SW 1271 (cell line): Measurements from ENCODE around the gene EVX2.

Experiments used
- DNase-seq, 2 experiments: peaks; one replicate each; lab custom pipeline; 2025; lab: John Stamatoyannopoulos, UW

Gene EVX2

GRCh38 chr2:176082824-176083751, 674 bp downstream of the EVX2 start:
- no peak for DNase-seq

DNA sequence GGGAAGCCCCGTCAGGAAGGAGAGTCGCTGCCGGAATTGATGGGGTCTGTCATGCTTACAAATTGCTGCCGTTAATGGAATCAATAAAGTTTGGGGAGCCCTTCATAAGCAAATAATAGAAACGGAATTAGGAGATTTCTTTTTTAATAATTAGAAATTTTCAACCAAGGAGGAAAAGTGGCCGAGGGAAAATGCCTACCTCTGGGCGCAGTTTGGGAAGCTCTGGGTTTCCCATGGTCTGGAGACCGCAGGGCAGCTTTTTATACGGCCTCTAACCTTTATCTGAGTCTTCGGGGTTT, 1.3 kb downstream of the EVX2 start:
- DNase-seq: no peak

- DNase-seq: no peak
Observed at GRCh38 chr2:176081837-176082524, 1.8 kb downstream of the EVX2 start.

DNA sequence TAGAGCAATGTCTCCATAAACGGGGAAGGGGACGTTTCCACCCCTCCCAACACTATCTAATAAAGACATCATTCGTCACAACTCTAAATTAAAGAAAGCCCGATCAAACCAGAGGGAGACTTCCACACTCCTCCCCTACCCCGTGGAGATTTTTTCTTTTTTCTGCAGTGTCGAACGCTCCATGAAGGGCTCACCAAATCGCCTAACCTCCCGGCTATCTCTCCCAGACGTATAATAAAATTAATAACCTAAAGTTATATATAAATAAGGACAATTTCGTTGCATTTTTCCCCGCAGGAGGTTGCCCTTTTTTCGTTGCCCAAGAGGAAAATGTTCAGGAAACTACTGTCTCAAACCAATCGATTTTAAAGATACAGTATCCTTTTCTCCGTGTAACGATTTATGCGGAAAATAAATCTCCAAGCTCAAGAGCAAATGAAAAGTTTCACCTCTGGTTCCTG, 2.4 kb downstream of the EVX2 start:
- no peak for DNase-seq

- no peak for DNase-seq
Observed at GRCh38 chr2:176080540-176081375, 3.0 kb downstream of the EVX2 start.

GRCh38 chr2:176079831-176080539, 3.8 kb downstream of the EVX2 start:
- DNase-seq: peak; percentile 39 to 75

- no peak for DNase-seq
Observed at GRCh38 chr2:176079285-176079830, 4.4 kb downstream of the EVX2 start.

DNA sequence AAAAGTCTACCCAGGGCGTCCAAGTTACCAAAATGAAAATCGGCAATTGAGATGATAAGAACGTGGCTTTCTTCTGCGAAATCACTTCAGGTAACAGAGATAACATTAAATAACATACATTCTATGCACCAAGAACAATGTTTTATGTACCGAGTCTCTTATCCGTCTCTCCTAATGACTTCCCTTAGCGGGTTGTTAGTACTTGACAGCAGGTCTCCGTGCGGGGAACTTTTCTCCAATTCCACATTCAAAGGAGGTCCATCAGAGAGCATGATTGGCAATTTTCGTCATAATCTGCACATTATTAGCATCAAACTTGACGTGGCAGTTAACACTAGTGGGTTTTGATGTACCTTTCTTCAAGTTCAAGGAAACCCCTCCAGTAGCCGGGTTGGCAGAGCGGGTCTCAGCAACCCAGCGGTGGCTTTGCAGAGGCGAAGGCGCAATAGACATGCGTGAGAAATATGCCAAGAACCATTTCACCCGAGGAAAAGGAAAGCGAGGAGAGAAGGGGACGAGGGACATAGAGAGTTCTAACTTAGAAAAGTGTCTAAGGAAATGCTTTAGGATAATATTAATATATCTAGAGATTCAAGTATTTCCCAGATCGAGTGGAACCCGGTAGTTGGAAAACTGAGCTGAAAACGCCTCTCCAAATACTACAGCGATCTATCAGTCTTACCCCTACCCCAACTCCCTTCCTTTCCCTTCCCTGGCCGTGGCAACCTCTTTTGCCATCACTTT, 5.0 kb downstream of the EVX2 start:
- DNase-seq: no peak

DNA sequence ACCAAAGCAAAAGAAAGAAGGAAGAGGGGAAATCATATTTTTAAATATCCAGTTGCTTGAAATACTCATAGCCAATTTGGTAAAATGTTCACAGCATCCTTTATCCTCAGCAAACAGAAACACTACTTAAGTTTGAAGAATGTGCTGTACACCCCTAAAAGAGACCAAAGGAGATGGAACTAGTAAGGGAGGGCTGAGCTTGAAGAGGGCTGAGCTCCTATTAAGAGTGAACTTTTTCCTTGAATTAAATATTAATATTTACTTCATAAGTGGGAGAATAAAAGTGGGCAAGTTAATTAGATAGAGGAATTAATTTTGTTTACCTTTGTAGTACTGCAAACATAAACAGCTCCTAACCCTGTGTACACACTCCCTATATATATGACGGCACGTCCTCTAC, 7.0 kb downstream of the EVX2 start:
- no peak for DNase-seq

DNA sequence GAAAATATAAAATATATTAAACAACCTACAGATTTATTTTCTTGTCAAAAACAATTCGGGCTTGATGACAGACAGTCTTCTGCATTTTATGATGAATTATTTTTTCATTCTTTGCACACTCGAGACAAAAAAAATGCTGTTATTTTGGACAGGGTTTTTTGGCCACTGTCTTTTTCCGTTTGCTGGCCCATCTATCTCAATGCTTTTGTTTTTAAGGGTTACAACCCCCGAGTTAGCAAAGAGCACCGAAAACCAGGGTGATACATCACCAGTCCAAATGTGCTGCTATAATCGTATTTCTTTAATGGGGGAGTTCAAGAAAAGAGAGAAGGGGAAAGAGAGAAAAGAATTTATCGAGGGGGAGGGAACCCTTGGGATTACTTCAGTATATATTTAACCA, 7.7 kb downstream of the EVX2 start:
- DNase-seq: no peak

- no peak for DNase-seq
Observed at GRCh38 chr2:176075481-176075880, 8.3 kb downstream of the EVX2 start.

DNA sequence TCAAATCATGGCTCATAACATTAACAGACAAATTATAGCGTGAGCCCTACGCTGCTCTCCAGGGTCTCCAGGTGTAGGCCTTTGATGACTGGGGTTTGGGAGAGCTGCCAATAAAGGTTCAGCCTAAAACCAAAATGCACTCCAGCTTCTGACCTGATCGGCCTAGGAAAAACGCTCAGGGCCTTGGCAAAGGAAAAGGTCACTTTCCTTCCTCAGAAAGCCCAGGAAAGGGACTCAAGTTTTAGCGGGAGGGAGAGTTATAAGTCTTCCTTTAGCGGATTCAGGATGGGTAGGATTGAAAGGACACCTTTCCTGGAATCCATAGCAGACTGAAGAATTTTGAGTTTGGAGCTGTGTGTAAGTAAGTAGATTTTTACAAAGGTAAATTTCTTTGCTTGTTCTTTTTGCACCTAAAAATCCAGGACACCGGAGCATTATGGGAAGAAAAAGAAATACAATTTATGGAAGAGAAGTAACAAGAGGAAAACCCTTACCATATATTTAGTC, 8.8 kb downstream of the EVX2 start:
- no peak for DNase-seq

DNA sequence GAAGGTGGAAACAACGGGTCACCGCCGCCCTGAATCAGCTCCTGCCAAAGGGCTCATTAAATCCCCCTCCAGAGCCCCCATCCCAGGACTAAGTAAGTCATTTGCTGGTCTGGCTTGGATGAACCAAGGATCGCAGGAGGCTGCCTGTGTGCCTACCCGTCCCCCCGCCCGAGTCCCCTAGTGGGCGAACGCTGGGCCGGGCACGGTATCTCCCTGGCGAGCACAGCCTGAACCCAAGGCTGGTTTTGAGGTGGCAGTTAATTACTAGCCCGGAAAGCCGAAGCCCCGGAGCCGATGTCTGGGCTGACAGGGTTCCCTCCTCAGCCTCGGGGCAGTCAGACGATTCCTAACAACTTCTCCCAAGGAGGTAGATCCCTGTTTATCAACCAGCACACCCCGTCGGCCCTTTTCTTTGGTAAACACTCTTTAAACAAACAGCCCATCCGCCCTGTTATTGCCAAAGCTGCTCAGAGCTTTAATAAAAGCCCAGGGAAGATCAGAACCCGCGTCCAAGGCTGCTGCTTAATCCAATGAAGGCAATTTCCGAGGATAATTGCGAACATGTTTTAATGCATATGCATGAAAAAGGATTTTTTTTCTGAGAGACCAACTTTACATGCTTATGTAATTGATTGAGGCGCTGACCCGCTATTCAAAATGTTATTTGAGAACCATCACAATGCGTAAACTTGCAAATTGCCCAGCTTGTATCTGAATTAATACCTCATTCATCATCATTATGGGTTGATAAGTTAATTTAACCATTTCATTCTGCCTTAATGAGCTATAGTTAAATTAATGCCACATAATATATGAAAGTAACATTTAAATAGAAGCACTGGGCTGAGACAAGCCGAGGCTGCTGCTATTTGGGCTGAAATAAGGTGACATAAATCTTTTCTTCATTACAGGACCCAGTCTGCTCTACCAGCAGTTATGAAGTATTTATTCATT, 10.5 kb downstream of the EVX2 start:
- DNase-seq: no peak

DNA sequence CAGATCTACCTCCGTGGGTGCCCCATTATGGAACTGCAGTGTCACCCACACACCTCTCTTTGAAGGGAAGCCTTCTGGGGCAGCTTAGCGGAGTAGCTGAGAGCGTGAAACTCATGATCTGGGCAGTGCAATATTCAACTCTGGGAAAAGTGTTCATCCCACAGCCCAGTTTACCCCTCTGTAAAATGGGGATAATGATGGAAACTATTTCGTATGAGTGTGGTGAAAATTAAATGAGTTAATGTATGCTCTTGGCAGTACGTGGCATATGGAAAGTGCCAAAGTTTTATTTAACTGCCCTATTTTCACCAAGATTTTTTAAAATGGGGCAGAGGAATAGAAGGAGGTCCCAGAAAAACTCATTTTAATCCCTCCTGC, 11.5 kb downstream of the EVX2 start:
- no peak for DNase-seq

DNA sequence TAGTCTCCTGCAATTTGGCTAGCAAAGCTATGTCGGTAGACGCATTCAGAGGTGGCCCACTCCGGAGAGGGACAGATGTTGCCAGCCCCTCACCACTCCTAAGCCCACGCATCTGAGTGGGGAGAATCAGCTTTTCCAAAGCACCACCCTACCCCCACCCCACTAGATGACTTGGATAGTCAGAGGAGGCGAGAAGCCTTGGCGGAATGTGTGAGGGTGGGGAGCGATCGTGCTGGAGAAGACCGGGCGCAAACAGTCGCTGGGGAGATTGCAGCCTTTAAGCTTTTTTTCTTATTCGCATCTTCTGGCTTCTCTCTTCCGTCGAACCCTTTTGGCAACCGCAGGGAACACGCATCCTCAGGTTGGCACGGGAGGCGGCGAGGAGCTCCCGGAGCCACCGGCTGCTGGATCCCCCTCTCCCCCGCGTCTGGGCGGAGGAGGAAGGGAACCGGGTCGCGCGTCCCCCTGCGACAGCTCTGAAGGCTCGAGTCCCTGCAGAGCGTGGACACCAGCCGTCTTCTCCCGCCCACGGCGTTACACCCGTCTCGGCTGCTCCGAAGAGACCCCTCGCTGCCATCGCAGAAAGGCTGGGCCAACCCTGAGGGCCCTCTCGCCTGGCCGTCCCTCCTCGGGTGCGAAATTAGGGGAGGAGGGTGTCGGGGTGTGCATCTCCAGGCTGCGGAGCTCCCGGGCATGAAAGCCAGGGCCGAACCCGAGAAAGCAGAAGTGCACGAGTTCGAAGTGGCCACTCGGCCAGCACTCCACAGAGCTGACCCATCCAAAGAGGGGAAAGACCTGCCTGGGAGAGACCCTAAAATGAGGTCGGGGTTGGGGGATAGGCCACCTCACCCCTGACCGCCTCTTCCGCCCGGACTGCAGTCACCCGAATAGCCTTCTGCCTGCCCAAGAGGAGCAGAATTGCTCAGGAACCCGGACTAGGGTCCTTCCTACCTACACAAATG, 12.2 kb downstream of the EVX2 start:
- no peak for DNase-seq

DNA sequence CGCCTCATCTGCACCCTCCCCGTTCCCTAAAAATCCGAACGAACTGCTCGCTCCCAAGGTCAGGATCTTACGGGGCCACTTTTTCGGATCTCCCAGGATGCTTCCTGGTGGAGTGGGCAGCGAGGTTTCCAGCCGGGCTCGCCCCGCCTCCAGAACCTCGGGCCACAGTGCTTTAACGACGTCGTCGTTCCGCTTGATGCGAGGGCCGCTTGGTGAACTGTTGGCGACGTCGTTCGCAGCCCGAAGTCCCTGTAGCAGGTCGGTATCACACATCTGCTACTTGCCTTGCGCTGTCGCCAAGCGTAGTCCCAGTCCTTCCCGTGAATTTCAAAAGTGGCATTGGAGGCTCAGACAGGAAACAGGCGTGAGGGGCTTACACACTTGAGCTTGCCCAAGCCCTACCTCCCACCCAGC, 15.3 kb downstream of the EVX2 start:
- DNase-seq: no peak

GRCh38 chr2:176067589-176068418, 16.0 kb downstream of the EVX2 start:
- no peak for DNase-seq
